Mammary epithelial cell (primary cell): ENCODE data around the gene KCNMA1.

Experiments used
- CTCF ChIP-seq, 2 donors: IDR thresholded peaks in 1 of 2; conservative IDR thresholded peaks in 1 of 2; 2 replicates each; pipeline ENCODE4 v1.5.1; 2011 to 2012; ENCODE audit warnings: inconsistent platforms in 2 of 2, low read length in 2 of 2, mild to moderate bottlenecking in 2 of 2, control low read depth in 1 of 2, low read depth in 1 of 2; ENCODE audit not compliant: insufficient read depth in 1 of 2; ENCODE audit errors: extremely low read depth in 1 of 2
- EZH2 ChIP-seq: IDR thresholded peaks from 2 replicates; pipeline ENCODE4 v1.6.1; 2012; ENCODE audit warnings: low read length, inconsistent platforms, borderline replicate concordance

DNA sequence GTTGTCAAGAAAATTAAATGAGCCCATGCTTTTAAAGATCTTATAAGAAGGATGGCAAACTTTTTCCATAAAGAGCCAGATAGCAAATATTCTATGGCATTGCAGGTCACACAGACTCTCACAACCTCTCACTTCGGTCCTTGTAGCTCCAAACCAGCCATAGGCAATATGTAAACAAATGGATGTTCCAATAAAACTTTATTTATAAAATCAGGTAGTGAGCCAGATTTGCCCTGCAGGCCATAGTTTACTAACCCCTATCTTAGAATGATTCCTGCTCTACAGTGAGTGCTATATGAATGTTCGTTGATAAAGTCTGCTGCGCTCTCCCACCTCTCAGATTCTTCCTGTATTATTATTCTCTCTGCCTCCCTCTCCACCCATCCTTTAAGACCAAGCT lies 177.7 kb downstream of the KCNMA1 start:
- TF ChIP-seq EZH2 = no peak
- TF ChIP-seq CTCF (conservative IDR thresholded peaks at IDR 0.05 in 1 of 2, IDR thresholded peaks at IDR 0.05 in 1 of 2; ENCODE audit: extremely low read depth in 1 of 2, insufficient read depth in 1 of 2, low read depth in 1 of 2, low read length in 2 of 2) = no peak
